ENCODE data around the gene BCL11B.
"Not testable (repeated sequence)": the region's sequence is repeated elsewhere in the genome, so short reads cannot be mapped to it uniquely, and the experiment has no call there.

The BCL11B gene

DNA sequence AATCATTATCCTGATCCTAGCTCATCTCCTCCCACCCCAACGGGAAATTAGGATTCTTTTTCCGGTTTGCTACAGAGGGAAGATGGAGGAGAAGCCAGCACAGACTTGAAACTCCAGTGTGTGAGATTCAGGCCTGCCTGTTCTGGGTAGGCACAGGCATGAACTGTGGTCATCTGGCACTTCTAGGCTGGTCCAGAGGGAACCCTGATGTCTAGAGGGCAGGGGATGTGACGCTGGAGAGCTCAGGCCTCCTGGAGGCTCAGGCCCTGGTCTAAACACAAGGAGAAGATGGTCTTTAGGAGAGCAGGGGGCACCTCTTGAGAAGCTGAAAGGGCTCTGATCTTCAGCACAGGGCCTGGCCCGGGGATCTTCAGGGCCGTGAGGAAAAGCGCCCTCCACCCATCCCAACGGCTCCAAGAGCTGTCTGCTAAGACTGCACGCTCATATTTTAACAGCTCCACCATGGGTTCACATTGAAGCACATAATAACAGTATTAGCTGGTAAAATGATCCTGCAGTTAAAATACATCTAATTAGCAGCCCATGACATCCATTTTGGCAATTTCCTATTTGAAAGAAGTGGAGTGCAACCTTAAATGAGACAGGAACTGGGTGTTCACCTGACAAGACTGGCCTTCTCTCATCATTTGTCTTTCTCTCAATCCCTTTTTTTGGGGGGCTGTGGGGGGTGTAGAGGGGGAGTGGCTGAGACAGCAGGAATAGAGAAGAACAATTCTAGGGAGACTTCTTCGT, 35.4 kb downstream of the BCL11B start:
- DNase-seq = no peak

DNA sequence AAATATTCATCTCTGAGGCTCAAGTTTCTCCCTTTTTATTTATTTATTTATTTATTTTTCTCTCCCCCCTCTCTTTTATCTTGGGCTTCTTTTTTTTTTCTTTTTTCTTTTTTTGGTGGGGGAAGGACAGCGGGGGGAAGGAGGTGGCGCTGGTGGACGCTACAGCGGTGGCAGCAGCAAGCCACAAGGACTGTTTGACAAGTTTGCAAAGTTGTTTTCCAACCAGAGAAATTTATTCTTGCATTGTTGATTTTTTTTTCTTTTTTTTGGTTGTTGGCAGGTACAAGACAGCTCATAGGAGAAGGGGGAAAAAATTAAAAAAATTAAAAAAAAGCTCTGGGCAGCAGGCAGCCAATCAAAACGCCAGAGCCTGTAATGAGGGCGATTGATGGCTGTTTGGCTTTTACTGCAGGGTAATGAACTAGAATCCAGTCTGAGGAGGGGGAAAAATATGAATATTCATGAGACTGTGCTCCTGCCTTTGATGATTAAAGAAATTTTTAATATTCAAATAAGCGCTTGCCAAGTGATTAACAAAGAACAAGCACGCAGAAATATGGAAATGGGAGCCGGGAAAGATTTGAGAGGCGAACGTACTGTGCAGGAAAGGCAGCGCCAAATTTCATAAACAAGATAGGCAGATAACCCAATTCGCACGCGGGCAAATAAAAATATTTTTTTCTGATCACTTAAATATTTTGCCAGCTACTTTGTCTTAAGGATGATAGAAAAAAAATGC, 36.2 kb downstream of the BCL11B start:
- DNase-seq = no peak

DNA sequence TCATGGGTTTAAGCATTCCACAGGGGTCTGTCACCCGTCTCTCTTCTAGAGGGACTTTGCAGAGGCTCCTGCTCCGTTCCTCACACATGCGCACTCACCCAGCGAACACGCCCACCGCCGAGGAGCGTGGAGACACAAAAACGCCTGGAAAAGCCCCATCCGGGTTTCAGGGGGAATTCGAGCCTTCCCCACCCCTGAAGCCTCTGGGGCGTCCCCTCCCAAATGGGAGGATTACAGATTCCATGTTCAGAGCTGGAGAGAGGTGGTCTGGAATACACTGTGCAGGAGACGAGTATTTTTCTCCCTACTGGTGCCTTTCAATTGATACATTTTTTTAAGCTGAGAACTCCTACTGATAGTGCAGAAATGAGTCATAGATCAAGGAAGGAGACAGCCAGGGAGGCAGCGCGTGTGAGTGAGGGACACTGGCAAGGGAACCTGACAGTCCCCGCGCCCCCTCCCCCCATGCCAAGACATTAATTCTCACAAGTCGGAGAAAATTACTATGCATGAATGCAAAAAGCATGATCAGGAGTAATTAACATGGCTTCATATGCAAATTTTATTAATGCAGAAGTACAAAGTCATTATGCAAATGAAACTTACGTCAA, 36.9 kb downstream of the BCL11B start:
- no peak for DNase-seq

DNA sequence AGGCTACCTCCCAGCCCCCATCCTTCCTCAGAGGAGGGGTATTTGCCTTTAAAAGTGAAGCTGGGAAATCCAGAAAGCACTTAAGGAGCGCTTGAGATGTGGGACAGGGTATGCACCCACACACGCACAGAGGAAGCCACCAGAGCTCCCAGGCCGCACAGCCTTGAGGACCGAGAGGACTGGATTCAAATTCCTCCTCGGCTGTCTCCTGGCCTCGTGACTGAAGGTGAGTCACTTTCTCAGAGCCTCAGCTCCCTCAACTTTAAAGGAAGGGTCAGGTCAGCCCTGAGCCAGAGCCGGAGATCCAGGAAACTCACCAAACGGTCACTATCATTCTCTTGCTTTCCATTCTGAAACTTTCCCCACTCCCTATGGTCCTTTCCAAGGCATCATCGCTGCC, 37.6 kb downstream of the BCL11B start:
- no peak for DNase-seq

- no peak for DNase-seq
Measured at GRCh38 chr14:99233222-99234035, 38.6 kb downstream of the BCL11B start.

- DNase-seq = no peak
Measured at GRCh38 chr14:99232714-99233214, 39.2 kb downstream of the BCL11B start.

DNA sequence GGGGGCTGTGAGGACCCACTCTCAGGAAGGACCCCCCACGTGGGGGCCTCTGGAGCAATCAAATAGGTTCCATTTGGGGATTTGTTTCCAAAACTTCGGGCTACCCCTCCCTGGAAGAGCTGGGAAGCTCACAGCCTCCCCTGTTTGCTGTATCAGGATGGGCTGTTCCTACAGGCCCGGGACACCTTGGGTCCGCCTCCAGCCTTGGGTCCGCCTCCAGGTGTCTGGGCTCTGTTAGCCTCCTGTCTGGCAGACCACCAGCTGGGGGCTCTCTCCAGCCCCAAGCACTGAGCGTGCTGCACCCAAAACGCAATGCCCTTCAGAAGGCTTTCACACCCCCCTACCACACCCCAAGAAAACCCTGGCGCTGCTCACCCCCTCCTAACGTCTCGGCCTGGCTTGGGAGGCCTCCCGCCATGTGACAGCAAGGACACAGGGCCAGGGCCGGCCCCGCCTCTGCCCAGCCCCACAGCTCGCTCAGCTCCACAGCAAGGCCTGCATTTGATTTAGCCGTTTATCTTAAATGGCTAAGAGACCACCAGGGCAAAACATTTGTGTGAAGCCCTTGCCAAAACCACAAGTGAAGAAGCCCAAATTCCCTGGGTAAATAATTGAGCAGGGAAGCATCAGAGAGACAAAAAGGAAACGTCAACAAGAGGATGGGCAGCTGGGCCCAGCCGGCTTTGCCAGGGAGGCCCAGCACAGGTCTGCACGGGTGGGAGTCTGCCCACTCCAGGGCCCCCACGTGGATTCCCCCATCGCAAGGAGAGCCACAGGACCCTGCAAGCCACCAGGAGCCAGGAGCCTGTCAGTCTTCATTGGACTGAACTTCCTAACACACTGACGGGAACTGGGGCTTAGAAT, 39.9 kb downstream of the BCL11B start:
- no peak for DNase-seq

DNA sequence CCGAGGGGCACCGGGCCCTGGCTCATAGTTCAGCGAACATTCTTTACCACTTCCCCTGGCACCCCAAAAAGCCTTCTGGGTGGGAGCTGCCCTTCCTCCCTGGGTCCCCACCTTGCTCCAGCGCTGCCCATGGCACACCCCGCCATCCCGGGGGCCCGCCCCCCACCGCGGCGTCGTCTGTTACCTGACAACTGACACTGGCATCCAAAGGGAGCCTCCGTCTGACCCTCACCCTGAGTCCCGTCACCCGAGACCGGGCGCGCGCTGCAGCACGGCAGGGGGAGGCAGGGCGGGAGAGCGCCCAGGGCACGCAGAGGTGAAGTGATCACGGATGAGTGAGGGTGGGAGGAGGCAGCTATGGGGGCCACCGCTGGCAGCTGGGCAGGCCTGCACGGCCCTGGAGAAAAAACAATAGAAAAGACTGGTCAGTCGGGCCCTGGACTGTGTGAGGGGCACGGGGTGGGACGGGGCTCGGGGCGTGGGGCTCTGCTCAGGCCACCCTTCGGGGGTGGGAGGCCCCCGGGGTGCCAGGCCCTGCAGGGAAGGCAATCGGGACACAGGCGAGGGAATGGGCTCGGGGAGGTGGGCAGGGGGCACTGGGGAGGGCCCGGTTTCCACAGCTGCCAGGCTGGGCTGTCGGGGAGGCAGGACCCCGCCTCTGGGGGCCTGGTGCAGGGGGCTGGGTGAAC, 40.7 kb downstream of the BCL11B start:
- DNase-seq = no peak

DNA sequence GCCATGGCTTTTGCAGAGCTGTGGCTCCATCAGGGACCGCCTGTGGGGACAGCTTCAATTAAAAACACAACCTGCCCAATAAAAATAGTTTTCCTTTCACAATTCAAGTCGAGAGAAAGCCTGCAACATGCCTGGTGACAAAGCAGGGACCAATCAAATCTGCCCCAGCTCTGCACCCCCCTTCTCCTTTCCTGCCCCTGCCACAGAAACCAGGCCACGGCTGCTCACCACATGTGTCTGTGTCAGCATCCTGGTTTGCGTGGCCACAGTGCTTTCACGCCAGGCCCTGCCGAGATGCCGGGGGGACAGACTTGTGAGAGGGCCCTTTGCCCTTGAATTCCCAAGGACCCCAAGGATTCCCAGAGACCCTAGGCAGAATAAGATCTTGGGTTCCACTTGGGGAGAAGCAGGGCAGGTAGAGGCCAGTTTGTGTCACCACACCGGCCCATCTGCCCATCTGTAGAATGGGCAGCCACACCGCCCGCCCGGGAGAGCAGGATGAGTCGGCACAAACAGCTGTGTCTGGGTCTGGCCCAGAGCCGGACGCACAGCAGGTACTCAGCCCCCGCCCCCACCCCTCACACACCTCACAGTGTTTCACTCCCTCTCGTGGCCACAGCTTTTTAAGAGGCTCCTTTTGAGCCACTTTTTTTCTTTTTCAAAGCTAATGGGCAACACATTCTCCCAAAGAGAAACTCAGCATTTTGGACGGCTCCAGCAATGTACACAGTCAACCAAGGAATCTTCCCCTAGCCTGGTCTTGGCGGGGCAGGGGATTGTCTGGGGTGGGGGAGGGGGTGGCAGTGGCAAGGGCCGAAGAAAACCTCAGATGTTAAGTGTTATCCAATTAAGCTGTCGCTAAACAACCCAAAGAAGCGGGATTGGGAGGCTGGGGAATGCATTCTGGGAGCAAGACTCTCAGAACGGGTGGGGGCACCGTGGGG, 41.5 kb downstream of the BCL11B start:
- no peak for DNase-seq

DNA sequence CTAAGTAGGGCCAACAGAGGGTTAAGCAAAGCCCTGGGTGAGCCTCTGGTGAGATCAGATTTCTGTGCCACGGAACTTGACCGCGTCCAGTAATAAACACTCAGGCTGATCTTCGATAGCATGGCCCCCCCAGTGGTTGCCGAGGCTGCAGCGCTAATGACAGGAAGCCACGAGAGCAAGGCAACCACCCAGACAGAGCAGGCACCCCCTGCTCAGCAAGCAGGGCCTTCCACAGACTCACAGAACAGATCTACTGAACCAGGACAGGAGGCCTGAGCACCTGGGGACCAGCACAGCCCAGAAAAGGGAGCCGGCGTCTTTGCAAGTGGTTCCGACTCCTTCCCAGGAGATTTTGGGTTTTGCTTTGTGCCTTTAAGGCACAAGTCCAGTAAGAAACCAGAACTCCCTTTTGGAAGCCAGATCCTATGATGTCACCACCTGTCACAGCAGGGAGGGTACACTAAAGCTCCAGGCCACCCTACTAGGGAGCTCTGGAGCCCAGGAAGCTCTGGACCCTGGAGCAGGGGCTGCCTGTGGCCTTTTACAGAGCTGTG, 42.3 kb downstream of the BCL11B start:
- DNase-seq = no peak

DNA sequence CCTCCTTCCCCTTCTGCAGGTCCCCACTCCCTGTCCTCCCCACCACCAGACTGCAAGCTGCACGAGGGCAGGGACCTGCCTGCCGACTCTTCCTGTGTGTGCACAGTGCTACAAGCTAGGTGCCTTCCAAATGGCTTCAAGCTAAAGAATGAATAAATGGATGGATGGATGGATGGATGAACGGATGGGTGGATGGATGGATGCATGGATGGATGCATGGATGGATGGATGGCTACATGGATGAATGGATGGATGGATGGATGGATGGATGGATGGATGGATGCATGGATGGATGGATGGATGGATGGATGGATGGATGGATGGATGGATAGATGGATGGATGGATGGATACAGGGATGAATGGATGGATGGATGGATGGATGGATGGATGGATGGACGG, 43.2 kb downstream of the BCL11B start:
- not testable (repeated sequence) for DNase-seq

GRCh38 chr14:99226687-99227086, 45.3 kb downstream of the BCL11B start:
- DNase-seq = no peak

GRCh38 chr14:99225436-99226203, 46.4 kb downstream of the BCL11B start:
- peak; percentile 23 for DNase-seq

DNA sequence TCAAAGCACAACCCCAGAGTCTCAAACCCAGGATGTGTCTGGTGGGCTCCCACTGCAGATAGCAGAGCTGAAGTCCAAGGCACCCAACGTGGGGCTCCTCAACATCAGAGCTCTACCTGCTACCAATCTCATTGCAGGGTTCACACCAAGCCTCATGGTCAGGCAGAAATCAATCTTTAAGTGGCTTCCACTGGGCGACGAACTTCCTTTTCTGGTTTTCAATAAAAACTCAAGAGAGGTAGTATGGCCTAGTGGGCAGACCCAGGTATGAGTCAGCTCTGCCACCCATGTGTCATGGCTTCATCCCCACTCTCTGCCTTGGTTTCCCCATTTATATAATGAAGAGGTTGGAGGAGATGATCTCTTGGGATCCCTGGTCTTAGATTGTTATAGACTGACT, 47.0 kb downstream of the BCL11B start:
- no peak for DNase-seq

DNA sequence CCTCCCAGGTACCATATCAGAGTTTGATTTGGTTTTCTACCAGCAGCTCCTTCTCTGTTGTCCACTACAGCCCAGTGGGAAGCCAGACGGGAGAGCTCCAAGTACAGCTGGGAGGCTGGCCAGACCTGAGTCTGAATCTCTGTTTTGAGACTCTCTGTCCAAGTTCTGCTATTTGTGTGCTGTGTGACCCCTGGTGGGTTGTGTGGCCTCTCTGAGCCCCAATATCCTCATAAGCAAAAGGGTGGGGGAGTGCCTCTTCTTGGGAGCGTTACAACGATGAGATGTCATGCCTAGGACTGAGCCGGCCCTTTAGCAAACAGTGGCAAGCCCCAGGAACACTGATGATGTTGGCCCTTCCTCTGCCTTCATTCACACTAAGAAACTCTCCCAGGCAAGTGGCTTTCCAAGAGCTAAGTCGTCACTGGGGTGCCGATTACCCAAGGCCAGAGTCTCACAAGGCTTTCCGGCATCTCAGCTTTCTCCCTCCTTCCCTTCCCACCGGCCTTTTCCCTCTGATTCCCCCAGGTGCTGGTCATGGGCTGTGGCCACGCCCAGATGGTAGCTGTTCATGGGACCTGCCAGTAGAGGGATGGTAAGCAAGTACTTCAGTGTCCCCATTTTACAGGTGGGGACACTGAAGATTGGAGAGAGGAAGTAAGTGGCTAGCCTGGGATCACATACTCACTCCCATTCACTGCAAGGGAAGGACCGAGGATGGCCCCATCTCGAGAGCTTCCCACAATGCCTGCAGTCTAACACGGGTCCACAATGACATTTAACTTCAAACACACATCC, 47.7 kb downstream of the BCL11B start:
- DNase-seq = no peak

GRCh38 chr14:99221445-99221844, 50.6 kb downstream of the BCL11B start:
- DNase-seq = no peak

DNA sequence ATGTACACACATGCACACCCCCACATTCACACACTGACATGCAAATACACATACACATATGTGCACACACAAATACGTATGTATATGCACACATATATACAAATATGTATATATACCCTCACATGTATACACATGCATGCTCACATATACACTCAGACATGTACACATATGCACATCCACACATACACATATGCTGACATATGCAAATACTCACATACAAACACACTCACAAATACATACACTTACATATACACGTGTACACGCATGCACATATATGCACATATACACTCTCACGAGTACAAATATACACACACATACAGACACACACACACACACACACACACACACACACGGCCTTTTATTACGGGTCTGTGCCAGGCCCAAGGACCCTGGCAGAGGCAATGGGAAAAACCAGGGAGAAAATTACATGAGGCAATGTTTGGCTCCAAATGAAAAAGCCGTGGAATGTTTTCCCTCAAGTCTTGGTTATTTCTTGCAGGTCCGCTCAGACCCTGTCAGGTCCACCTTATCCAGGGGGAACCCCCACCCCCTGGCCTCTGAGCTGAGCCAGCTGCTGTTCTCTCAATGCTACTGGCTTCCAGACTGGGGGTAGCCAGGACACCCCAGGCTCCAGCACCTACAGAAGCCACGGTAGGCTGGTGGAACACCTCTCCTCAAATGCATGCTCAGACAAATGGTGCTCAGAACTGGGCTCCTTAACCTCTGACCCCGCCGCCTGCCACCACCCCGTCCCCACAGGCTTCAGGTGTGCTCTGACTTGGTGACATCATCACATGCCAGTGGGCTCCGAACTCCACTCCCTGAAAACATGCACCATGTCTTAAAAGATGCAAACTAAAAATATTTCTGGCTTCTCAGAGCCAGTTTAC, 54.7 kb downstream of the BCL11B start:
- no peak for DNase-seq
